Stimulated activated CD4-positive, alpha-beta T cell treated with anti-CD3 and anti-CD28 coated beads, TNF-alpha, amount 100 ng/mL, for 24 hours (primary cell): Measurements from ENCODE around the gene LAMA2.
"Not testable (repeated sequence)": the region's sequence is repeated elsewhere in the genome, so short reads cannot be mapped to it uniquely, and the experiment has no call there.

ENCODE experiments used
- DNase-seq, 3 experiments: peaks; one replicate each; pipeline ENCODE4 v3.0.0-alpha.2; 2020; ENCODE audit warnings: low read depth in 3 of 3

The LAMA2 gene

GRCh38 chr6:129073051-129073450 lies 190.1 kb downstream of the LAMA2 start:
- DNase-seq, result no peak

- no peak for DNase-seq
These were observed 190.9 kb downstream of the LAMA2 start for GRCh38 chr6:129073691-129074395.

GRCh38 chr6:129084406-129084805 lies 201.5 kb downstream of the LAMA2 start:
- DNase-seq, result no peak

GRCh38 chr6:129088481-129088880 lies 205.5 kb downstream of the LAMA2 start:
- not testable (repeated sequence) for DNase-seq

GRCh38 chr6:129089357-129089756 lies 206.4 kb downstream of the LAMA2 start:
- DNase-seq, result no peak

GRCh38 chr6:129094147-129094546 lies 211.2 kb downstream of the LAMA2 start:
- DNase-seq, result no peak

- no peak for DNase-seq
These were observed 213.8 kb downstream of the LAMA2 start for GRCh38 chr6:129096651-129097290.

GRCh38 chr6:129098061-129098553 lies 215.2 kb downstream of the LAMA2 start:
- no peak for DNase-seq

GRCh38 chr6:129099696-129100095 lies 216.8 kb downstream of the LAMA2 start:
- DNase-seq, result no peak

GRCh38 chr6:129100164-129100563 lies 217.2 kb downstream of the LAMA2 start:
- no peak for DNase-seq

- no peak for DNase-seq
These were observed 219.8 kb downstream of the LAMA2 start for GRCh38 chr6:129102741-129103140.

GRCh38 chr6:129104131-129104530 lies 221.2 kb downstream of the LAMA2 start:
- no peak for DNase-seq

GRCh38 chr6:129104560-129104959 lies 221.6 kb downstream of the LAMA2 start:
- DNase-seq, result no peak

GRCh38 chr6:129105035-129105434 lies 222.1 kb downstream of the LAMA2 start:
- no peak for DNase-seq

GRCh38 chr6:129105793-129106192 lies 222.9 kb downstream of the LAMA2 start:
- DNase-seq, result no peak

- DNase-seq, result no peak
These were observed 225.4 kb downstream of the LAMA2 start for GRCh38 chr6:129108337-129108736.

GRCh38 chr6:129110690-129111343 lies 227.9 kb downstream of the LAMA2 start:
- no peak for DNase-seq

- DNase-seq, result no peak
These were observed 228.4 kb downstream of the LAMA2 start for GRCh38 chr6:129111346-129111745.

- DNase-seq, result no peak
These were observed 228.9 kb downstream of the LAMA2 start for GRCh38 chr6:129111853-129112252.

GRCh38 chr6:129112591-129112990 lies 229.7 kb downstream of the LAMA2 start:
- no peak for DNase-seq

GRCh38 chr6:129113637-129114036 lies 230.7 kb downstream of the LAMA2 start:
- no peak for DNase-seq

GRCh38 chr6:129114636-129115391 lies 231.9 kb downstream of the LAMA2 start:
- DNase-seq, result no peak
